Measurements from ENCODE around the gene HMCN2. TPM values are rescaled to one million over a fixed set of nuclear protein-coding genes. Genes with fewer than 3 reads are reported as not detected.

The HMCN2 gene
- total and polyA plus RNA-seq, 4 donors: 0.24 to 1.8 (median 0.29) TPM

- WGBS: 31% methylated on average over 12 of the region's 12 CpGs
- peak; percentile 55 for DNase-seq (ENCODE audit: low spot score)
- Histone ChIP-seq H3K27ac (ENCODE audit: low read depth in 1 of 2, low read length in 2 of 2) (no peak overlapping the region), H3K4me3 (ENCODE audit: low read depth in 1 of 3, low read length in 3 of 3) (no peak overlapping the region), H3K27me3 (ENCODE audit: control insufficient read depth in 4 of 4, insufficient read depth in 4 of 4, low read length in 3 of 4) (no peaks in the 10 kb centered on the region), H3K4me1 (ENCODE audit: control insufficient read depth in 4 of 4, insufficient read depth in 4 of 4, low read length in 3 of 4) (no peaks in the 10 kb centered on the region), H3K36me3 (ENCODE audit: control insufficient read depth in 4 of 4, insufficient read depth in 3 of 4, low read depth in 1 of 4, low read length in 3 of 4) (no peaks in the 10 kb centered on the region), H3K9ac (ENCODE audit: low read depth in 1 of 2, low read length in 2 of 2) (no peak overlapping the region), H3K9me3 (ENCODE audit: control insufficient read depth in 4 of 4, low read length in 3 of 4) (no peaks in the 10 kb centered on the region)
- no peak for TF ChIP-seq FOXA1 (IDR thresholded peaks at IDR 0.05)
- peak; percentile 81 to 88 for TF ChIP-seq RAD21 (IDR thresholded peaks at IDR 0.05)
- peak; percentile 63 for TF ChIP-seq CTCF (IDR thresholded peaks at IDR 0.05; ENCODE audit: low read depth, low read length, missing input control)
Measured at GRCh38 chr9:130343445-130343918, 77.9 kb downstream of the HMCN2 start.

DNA sequence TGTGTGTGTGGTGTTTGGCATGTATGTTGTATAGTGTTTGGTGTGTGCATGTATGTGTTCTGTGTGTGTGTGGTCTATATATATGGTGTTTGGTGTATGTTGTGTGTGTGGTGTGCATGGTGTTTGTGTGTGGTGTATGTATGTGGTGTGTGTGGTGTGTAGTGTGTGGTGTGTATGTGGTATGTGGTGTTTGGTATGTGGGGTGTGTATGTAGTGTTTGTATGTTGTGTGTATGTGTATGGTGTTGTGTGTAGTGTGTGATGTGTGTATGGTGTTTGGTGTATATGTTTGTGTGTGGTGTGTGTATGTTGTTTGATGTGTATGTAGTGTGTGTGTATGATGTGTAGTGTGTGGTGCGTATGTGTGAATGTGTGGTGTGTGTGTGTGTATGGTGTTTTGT is 78.8 kb downstream of the HMCN2 start:
- H3K36me3 ChIP-seq (ENCODE audit: control insufficient read depth in 4 of 4, insufficient read depth in 3 of 4, low read depth in 1 of 4, low read length in 3 of 4): no peaks in the 10 kb centered on the region
- DNase-seq (ENCODE audit: low spot score): no peak
- H3K4me3 ChIP-seq (ENCODE audit: low read depth in 1 of 3, low read length in 3 of 3): no peak overlapping the region
- no peaks in the 10 kb centered on the region for H3K27me3 ChIP-seq (ENCODE audit: control insufficient read depth in 4 of 4, insufficient read depth in 4 of 4, low read length in 3 of 4)
- H3K27ac ChIP-seq (ENCODE audit: low read depth in 1 of 2, low read length in 2 of 2): no peak overlapping the region
- TF ChIP-seq JUND (IDR thresholded peaks at IDR 0.05): no peak
- no peaks in the 10 kb centered on the region for H3K4me1 ChIP-seq (ENCODE audit: control insufficient read depth in 4 of 4, insufficient read depth in 4 of 4, low read length in 3 of 4)
- no peak overlapping the region for H3K9ac ChIP-seq (ENCODE audit: low read depth in 1 of 2, low read length in 2 of 2)
- 95% methylated on average over 1 of the region's 1 CpG for WGBS
- H3K9me3 ChIP-seq (ENCODE audit: control insufficient read depth in 4 of 4, low read length in 3 of 4): no peaks in the 10 kb centered on the region

DNA sequence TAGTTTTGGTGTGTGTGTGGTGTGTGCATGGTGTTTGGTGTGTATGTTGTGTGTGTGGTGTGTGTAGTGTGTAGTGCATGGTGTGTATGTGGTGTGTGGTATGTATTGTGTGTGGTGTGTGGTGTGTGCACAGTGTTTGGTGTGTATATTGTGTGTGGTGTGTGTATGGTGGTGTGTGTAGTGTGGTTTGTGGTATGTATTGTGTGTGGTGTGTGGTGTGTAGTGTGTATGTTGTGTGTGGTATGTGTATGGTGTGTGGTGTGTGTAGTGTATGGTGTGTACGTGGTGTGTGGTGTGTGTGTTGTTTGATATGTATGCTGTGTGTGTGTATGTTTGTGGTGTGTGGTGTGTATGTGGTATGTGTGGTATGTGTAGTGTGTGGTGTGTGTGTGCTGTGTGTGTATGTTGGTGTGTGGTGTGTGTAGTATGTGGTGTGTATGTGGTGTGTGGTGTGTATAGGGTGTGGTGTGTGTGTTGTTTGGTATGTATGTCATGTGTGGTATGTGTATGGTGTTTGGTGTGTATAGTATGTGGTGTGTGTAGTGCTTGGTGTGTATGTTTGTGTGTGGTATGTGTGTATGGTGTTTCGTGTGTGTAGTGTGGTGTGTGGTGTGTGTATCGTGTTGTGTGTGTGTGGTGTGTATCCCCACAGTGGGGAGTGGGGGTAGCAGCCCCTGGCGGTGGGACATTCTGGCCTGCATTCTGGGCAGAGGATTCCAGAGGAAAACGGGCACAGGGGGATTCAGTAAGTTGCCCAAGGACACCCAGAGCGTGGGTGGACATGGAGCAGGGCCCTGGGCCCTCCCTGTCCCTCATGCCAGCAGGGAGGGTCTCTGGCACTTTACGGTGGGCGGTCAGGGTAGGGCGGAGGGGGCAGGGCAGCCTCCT is 79.7 kb downstream of the HMCN2 start:
- Histone ChIP-seq H3K36me3 (ENCODE audit: control insufficient read depth in 4 of 4, insufficient read depth in 3 of 4, low read depth in 1 of 4, low read length in 3 of 4) (no peaks in the 10 kb centered on the region), H3K4me1 (ENCODE audit: control insufficient read depth in 4 of 4, insufficient read depth in 4 of 4, low read length in 3 of 4) (no peaks in the 10 kb centered on the region), H3K9ac (ENCODE audit: low read depth in 1 of 2, low read length in 2 of 2) (no peak overlapping the region), H3K4me3 (ENCODE audit: low read depth in 1 of 3, low read length in 3 of 3) (no peak overlapping the region), H3K27ac (ENCODE audit: low read depth in 1 of 2, low read length in 2 of 2) (no peak overlapping the region), H3K9me3 (ENCODE audit: control insufficient read depth in 4 of 4, low read length in 3 of 4) (no peaks in the 10 kb centered on the region), H3K27me3 (ENCODE audit: control insufficient read depth in 4 of 4, insufficient read depth in 4 of 4, low read length in 3 of 4) (no peaks in the 10 kb centered on the region)
- WGBS: 78% methylated on average over 9 of the region's 9 CpGs
- no peak for TF ChIP-seq TAF1 (conservative IDR thresholded peaks at IDR 0.05)
- no peak for TF ChIP-seq SP1 (IDR thresholded peaks at IDR 0.05)
- no peak for TF ChIP-seq ZBTB33 (IDR thresholded peaks at IDR 0.05)
- no peak for TF ChIP-seq GABPA (IDR thresholded peaks at IDR 0.05 in 1 of 2, conservative IDR thresholded peaks at IDR 0.05 in 1 of 2)
- TF ChIP-seq HNF4A (conservative IDR thresholded peaks at IDR 0.05): no peak
- DNase-seq (ENCODE audit: low spot score): no peak

All from liver (tissue), 9 donors.